Stimulated activated CD8-positive, alpha-beta memory T cell treated with anti-CD3 and anti-CD28 coated beads, Interleukin-12 subunit alpha, Interleukin-12 subunit beta, amount 100 ng/mL, for 1 hour (primary cell): ENCODE data around the gene ZNF280A.

Experiments
- DNase-seq: peaks from one replicate; pipeline ENCODE4 v3.0.0-alpha.2; 2020; ENCODE audit warnings: low read depth

The ZNF280A gene, protein sequence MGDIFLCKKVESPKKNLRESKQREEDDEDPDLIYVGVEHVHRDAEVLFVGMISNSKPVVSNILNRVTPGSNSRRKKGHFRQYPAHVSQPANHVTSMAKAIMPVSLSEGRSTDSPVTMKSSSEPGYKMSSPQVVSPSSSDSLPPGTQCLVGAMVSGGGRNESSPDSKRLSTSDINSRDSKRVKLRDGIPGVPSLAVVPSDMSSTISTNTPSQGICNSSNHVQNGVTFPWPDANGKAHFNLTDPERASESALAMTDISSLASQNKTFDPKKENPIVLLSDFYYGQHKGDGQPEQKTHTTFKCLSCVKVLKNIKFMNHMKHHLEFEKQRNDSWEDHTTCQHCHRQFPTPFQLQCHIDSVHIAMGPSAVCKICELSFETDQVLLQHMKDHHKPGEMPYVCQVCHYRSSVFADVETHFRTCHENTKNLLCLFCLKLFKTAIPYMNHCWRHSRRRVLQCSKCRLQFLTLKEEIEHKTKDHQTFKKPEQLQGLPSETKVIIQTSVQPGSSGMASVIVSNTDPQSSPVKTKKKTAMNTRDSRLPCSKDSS

DNA sequence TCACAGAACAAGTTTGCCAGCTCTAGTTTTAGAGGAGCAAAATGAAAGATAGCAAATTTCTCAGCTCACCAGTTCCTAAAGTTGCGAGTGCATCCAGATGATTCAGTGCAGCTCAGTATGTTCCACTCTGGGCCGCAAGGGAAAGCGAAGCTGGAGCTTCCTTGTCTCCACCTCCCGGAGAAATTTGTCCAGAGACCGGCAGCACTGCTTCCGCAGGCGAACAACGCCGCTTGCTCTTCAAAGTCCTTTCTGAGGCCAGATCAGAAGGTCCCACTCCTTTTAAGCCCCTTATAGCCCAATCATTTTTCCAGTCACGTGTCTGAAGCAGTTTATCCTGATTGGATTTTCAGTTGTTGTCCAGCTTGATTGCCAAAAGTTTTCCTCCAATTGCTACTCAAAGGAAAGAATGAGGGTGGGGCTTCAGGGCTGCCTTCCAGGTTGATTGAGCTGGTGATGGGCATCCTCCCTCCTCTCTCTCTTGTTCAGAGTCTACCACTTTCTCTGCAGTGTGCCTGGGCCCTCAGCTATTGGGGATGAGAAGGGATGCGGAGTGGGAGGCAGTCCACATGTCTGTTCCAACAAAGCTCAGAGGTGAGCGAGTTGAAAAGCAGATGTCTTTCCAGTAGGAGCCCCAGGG, at the start of gene ZNF280A:
Gene ZNF280A, minus strand, starts transcription at position 251 of the 637 bp plus-strand sequence. CDS start 4,640 bp downstream, outside the sequence.
- no peak for DNase-seq

DNA sequence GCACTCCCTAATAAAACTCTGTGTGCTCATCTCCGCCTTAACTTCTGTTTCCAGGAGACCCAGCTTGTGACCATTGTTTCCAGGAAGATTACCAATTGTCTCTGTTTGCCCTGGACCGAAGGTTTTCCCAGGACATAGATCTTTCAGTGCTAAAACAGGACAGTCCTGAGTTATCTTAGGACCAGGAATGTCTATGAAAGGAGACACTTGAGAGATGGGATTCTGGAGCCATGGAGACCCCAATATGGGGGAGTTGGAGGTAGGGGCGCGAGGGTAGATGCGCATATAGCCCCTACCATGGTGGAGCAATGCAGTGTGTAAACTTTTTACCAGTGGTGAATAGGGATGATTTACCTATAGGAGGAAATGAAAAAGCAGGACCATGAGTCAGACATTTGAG, 49.1 kb upstream of the ZNF280A start:
- no peak for DNase-seq

DNA sequence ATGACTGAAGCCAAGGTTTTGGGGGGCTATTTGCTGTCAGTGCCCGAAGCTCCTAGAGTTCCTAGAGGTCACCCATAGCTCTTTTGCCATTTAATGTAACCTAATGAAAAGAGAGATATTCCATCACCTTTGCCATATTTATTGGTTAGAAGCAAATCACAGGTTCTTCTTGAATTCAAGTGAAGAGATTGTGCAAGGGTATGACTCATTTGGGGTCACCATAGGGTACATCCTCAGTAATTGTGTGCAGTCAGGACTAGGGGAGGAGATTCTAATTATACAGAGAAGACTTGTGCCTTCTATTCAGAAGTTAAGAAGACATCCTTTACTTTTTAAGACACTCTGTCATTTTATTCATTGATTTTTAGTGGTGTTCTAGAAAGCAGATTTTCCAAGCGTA, 45.9 kb upstream of the ZNF280A start:
- no peak for DNase-seq

DNA sequence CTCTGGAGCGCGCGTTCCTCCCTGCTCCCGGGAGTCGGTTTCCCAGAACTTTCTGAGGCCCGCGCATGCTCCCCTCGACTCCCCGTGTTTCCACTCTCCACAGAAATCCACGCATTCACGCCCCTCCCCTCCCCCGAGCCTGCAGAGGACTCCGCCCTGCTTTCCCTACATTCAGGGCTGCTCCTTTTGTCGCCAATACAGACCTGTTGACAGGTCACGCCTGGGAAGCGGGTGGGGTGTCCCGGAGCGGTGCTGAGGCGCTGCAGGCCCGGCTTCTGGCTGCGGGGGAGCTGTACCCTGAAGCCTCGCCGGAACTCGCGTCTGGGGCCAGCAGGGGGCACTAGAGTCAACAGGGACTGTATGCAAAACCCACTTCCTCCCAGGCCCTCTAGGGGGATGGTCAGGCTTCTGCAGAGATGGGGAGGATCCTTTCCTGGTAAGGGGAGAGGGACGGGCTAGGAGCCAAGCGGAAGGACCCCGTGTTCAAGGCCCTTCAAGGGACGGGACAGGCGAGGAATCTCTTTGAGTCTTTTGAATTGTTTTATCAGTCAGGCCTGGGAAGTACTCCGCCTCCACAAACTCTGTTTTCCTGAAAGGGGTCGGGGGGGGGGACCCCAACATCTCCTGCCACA, 39.0 kb upstream of the ZNF280A start, which contains the start of gene PRAME:
Gene PRAME, minus strand, starts transcription at position 294 of the 632 bp plus-strand sequence. CDS start 2,433 bp downstream, outside the sequence.
- DNase-seq = peak; percentile 27

DNA sequence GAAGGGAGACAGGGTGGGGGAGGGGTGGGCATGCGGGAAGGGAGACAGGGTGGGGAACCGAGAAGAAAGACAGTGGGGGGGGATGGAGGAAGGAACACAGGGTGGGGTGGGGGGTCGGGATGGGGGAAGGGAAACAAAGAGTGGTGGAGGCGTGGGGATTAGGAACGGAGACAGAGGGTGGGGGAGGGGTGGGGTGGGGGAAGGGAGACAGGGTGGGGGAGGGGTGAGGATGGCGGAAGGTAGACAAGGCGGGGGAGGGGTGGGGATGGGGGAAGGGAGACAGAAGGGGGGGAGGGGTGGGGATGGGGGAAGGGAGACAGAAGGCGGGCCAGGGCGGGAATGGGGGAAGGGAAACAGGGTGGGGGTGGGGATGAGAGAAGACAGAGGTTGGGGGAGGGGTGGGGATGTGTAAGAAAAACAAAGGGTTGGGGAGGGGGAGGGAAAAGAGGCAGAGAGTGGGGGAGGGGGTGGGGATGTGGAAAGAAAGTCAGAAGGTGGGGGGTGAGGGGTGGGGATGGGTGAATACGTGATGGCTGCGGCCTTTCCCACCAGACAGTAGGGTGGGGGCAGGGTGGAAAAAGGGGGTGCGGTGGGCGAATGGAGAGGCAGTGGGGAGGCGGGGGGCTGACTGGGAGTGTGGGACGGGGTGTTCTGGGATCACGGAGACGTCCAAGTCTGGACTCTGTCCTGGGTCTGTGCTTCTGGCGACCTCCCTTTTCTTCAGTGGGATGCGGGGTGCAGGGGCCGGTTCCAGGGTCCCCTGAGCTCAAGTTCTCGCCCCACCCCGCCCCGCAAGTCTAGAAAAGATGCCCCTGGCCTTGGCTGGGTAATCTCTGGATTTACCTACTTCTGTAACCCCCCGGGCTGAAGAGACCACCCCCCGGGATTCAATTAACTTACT, 38.3 kb upstream of the ZNF280A start:
- no peak for DNase-seq

DNA sequence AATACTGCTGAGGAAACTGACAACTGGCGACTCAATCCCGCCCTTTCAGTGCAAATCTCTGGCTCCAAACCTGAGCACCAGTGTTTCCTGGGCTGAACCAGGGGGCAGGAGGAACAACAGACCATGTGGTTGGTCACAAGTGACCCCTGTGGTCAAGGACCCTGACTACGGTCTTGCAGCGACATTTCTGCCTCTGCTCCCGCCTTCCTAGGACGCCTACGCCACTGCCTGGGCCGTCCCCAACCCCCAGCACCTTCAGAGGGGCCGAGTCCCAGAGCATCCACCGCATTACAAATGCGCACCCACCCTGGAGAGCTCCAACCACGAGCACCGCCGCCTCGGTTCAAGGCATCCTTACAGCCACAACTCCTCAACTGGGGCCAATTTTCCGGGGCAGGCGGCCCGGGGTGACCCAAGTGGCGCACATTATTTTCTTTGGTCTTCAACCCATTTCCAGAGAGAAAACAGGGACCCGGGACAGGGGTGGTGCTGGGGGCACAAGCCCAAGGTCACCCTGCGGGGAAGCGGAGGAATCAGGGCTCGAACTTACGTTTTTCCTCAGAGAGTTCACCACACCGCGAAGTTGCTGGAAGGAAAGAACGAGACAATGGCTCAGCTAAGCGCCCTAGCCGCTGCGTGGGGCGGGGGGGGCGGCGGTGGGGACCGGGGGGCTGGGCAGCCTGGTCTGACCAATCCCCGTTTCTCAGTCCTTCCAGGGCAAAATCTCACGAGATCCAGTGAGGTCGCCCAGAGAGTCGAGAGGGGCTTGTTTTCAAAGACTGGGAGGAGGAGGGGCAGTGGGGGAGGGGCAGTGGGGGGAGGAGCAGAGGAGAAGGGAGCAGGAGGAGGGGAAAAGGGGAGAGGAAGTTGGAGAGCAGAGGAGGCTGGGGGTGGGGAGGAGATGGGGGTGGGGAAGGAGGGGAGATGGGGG, 37.2 kb upstream of the ZNF280A start:
- no peak for DNase-seq

DNA sequence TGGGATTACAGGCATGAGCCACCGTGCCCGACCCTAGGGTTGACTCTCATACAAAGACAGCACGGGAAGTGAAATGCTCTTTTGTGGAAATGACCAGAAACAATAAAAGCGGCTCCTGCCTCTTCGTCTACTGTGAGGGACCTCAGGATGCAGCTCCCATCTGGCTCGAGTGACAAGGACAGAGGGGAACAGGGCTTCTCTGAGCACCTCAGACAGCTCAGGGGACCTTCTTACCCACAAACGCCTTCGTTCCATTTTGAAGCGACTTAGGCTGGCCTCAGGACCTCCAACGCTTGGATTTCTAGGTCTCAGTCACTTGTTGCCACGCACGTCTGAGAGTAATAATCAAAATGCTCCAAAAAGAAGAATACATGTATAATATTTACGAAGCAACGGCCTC, 36.5 kb upstream of the ZNF280A start:
- no peak for DNase-seq

DNA sequence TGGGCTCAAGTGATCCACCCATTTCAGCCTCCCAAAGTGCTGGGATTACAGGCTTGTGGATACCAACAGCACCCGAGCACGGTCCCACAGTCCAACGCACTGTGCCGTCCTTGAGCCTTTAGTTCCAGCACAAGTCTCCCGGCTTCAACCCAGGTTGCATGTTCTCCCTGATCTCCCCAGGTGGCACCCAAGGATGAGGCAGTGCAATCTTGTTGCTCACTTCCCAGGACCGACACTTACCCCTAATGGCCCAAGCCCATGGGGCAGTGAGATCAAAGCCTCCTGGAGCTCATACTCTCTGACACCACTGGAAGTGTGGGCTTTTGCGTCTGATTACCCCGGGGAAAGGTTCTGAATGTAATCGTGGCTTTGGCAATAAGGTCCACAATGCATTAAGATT, 35.5 kb upstream of the ZNF280A start:
- no peak for DNase-seq

DNA sequence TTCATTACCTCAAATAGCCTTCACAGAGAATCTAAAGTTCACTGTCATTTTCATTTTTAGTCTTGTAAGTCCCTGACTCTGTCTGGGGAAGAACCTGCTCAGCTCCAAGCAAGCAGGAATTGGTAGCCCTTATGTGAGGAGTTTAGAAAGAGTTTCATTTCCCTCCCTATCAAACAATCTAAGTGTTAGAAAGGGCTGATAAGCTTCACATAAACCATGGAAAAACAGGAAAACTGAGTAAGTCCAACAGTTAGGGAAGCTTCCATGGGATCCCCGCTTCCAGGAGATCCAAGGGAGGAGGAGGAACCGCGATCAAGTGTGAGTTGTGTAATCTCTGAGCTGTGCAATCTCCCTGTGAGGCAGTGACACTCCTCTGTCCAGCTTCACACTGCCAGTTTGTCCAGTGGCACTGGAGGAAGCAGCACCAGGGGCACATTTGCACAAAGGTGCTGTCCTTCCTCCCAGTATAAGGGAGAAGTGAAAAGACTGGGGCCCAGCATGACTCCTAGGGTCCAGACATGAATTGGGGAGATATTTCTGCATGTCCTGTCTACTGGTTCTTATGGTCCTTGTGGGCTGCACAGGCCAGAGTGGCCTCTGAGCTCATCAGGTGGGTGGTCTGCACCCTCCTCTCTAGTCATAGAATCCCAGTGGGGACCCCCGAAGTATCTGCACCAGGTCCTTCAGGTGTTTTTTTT, 34.7 kb upstream of the ZNF280A start:
- DNase-seq = no peak

DNA sequence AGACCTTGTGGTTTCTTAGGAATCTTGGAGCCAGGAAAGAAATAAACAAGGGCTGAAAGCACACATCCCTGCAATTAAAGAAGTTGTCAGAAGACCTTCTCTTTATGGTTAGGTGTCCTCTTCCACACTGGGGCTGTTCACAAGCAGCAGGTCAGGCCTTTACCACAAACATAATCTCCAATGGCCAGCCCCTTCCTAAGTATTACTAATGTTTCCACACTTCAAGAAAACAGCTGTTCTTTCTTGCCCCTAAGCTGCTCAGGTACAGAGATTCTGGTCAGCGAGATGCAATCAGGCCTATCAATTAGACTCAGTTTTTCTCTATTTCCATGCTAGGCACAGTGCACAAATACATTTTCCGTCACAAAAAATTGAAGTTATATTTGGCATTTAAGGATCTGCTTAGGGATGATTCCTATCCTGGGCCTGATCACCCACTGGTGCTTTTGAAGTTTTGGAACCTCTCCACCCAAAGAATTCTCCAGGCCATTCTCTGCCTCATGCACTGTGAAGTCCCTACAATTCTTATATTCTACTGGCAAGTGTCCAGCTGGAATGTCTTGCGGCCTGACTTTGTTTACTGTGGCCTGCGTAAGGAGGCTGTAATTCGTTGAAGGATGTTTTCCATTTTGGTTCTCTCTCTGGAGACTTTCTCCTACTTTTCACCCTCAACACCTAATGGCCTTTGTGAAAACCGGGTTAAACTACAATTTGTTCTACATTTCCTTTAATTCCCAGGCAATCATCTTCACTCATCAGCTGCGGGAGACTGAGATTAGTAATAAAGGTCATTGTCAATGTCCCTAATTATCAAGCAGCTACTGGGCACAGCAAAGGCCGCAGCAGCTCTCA, 33.9 kb upstream of the ZNF280A start:
- DNase-seq = no peak

DNA sequence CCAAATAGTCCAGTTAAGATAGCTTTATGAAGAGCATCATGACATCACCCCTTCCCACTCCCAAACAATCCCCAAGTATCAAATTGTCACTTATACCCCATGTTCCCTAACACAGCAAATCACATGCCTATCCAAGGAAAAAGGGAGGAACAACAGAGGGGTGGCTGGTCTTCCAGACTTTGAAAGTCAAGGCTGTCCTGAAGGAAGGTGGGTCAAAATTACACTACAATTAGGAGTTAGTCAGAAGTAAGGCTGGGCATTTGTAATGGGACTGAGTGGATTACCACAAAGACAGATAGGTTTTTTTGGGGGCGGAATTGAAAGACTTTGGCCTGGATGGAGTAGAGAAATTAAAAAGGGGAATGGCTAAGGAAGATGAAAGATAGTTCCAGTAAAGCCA, 33.1 kb upstream of the ZNF280A start:
- DNase-seq = no peak

DNA sequence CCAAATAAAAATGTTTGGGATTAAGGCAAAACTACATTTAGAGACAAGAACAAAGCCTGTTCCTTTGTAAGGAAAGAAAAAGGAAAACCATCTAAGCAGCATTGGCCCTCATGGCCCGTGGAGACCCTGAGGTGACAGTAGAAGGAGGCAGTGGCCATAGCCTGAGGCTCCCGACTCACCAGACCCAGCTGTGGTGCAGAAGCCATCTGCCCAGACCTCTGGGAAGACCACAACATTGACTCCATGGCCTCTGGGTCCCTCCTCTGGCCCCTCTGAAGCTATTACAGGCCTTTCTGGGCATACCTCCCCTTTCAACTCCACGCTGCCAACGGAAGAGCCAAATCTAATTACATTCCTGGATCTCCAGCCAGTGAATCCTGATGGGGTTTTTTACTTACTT, 32.6 kb upstream of the ZNF280A start:
- DNase-seq = no peak

DNA sequence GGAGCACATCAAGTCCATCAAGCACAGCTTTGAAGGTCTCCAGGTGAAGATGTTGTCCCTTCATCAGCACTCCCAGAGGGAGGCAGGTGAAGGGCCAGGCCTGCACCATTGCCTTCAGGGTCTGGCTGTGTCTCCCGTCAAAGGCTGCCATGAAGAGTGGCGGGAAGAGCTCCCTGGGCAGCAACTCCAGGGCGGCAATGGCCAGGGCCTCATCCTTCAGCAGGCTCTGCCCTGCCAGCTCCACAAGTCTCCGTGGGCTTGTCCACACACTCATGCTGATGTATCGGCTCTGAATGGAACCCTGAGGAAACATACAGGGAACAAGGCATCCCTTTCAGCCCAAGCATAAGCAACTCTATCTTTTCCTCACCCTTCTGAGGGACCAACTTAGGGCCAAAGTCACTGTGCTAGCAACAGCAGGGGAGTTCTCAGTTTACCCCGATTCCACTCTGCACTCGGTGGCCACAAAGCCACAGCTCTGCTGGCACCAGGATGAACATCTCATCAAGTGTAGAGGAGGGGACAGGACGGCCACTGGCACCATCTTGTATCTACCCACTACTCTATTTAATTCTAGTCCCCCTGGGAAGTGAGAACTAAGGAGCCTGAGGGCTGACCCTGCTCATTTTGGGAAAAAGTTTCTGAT, 30.8 kb upstream of the ZNF280A start:
- no peak for DNase-seq

DNA sequence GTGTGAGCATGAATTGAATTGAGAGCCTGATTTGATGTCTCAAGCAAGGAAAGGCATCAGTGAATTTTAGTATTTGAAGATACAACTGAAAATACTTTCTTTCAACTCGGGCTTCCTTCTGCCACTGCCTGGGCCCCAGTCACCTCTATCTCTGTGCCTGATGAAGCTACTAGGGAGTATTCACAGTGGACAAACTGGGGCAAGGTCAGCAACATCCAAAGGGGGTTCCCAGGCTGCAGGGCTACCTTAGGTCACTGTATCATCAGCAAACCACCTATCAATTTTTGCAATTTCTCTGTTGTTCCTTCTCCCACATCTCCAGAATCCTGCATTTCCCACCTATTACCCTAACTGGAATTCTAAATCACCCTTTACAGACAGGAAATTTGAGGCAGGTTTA, 28.8 kb upstream of the ZNF280A start:
- DNase-seq = no peak

DNA sequence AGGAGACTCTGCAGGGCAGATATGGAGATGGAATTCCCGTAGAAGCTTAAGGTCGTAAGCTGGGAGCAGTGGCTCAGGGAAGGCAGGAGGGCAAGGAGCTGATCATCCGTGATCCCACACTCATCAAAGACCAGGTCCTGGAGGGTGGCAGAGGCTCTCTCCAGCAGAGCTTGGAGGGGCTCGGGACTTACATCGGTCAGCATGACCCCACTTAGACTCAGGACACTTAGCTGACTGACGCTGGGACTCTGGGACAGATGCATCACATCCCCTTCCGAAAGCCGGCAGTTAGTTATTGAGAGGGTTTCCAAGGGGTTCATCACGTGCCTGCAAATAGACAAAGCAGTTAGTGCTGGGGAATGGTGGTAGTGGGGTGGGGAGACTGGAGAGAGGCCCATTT, 28.2 kb upstream of the ZNF280A start:
- no peak for DNase-seq

DNA sequence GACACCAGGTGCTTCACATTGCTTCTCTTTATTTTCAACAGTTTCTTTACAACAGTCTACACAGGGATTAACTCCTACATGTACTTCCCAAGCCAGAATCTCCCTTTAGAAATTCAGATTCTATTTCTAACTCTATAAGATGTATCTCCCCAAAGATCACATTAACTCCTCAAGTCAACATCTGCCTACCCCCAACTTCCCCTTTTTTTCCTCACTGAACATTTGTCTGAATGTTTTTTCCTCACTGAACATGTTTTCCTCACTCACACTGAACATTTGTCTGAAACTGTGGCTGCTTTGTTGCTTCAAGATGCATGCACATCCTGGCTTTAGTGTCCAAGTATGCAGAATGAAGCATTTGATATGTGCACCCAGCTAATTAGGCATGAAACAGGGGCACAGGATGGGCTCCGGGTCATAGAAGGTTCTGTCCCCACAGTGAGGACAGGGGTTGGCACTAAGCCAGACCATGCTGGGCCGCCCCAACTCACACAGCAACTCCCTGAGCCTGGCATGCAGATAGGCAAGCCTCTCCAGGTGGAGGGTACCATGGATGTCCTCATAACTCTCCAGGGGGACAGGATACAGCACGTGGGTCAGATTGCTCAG, 27.7 kb upstream of the ZNF280A start:
- DNase-seq = no peak

DNA sequence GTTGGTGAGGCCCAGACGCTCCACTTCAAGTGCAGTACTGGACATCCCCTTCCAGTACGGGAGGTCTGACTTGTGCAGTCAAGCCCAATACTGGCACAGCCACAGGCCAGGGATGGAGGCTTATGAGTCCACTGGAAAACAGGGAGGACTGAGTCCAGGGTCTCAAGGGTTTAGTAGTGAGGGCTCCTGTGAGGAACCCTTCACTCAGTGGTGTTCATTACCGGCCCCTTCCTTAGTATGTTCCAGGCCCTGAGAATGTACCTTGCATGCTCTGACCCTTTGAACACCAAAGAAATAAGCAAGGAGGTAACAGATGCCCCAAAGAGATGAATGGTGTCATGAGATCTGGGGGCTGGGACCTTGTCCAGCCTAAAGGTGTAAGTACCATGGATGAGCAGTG, 27.2 kb upstream of the ZNF280A start:
- DNase-seq = no peak

DNA sequence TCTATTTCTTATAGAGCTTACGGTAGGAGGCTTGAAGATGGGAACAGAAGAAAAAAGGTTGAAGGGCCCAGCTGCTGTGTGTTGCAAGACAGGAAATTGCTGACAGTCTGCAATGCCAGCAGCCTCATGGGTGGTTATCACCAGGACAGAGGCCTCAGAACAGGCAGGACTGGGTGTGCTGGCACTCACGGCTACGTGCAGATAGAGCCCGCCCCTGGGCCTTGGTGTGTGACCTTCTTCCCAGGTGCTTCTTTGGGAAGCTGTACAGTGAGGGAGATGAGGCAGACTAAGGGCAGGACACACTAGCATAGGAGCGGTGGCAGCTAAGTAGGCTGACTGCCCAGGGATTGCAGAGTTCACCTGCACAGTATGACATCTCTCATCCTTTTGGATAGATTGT, 26.4 kb upstream of the ZNF280A start:
- no peak for DNase-seq
